ENCODE data around the gene PCDHA9. TPM values are rescaled to one million over a fixed set of nuclear protein-coding genes. Genes with fewer than 3 reads are reported as not detected.

PCDHA9 gene
- total and polyA plus RNA-seq, 10 of the 15 experiments (the other 5 are each of a cell fraction or from before 2014, with no cell fraction given), result 0.01 to 0.06 (median 0.03) TPM; not detected in 7

DNA sequence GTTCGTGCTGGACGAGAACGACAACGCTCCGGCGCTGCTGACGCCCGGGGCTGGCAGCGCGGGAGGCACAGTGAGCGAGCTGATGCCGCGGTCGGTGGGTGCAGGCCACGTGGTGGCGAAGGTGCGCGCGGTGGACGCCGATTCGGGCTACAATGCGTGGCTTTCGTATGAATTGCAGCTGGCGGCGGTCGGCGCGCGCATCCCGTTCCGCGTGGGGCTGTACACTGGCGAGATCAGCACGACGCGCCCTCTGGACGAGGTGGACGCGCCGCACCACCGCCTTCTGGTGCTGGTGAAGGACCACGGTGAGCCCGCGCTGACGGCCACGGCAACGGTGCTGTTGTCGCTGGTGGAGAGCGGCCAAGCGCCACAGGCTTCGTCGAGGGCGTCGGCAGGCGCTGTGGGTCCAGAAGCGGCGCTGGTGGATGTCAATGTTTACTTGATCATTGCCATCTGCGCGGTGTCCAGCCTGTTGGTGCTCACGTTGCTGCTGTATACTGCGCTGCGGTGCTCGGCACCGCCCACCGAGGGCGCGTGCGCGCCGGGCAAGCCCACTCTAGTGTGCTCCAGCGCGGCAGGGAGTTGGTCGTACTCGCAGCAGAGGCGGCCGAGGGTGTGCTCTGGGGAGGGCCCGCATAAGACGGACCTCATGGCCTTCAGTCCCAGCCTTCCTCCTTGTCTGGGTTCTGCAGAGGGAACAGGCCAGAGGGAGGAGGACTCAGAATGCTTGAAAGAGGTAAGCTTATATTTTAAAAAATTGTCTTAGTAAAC, 35.9 kb downstream of the PCDHA9 start:
- Histone ChIP-seq H3K4me1 (ENCODE audit: control insufficient read depth, insufficient read depth, low read length) (no peaks in the 10 kb centered on the region), H4K20me1 (ENCODE audit: control insufficient read depth, insufficient read depth) (no peaks in the 10 kb centered on the region), H3K79me2 (ENCODE audit: control insufficient read depth, insufficient read depth, low read length) (no peaks in the 10 kb centered on the region), H3K27me3 (replicated peaks in 1 of 2; ENCODE audit: control insufficient read depth in 2 of 2, insufficient read depth in 2 of 2, low read length in 1 of 2) (no peaks in the 10 kb centered on the region), H2AFZ (ENCODE audit: control insufficient read depth, low read depth, low read length) (no peak overlapping the region), H3K9ac (ENCODE audit: control insufficient read depth, insufficient read depth, low read length) (no peak overlapping the region), H3K4me2 (ENCODE audit: control insufficient read depth, insufficient read depth) (no peak overlapping the region), H3K4me3 (no peak overlapping the region), H3K27ac (ENCODE audit: control insufficient read depth, insufficient read depth) (no peak overlapping the region), H3K36me3 (ENCODE audit: control insufficient read depth in 2 of 2, insufficient read depth in 2 of 2, low read length in 1 of 2) (no peaks in the 10 kb centered on the region), H3K9me3 (replicated peaks; ENCODE audit: control insufficient read depth, insufficient read depth, low read length) (peaks cover 2% of the 10 kb centered on the region; the same call in 1 of the 3 replicates)
- DNase-seq (ENCODE audit: low read depth, low spot score), result no peak
- ATAC-seq, result no peak
- intact Hi-C loops (cut with micrococcal nuclease; ENCODE audit: unreplicated experiment) (no loop called here), in situ Hi-C loops (cut with MboI) (no loop called here)
- SMC1A ChIA-PET (ENCODE audit: uncharacterized antibody, unreplicated experiment), result no interaction called here
- RAD21 ChIA-PET (ENCODE audit: unreplicated experiment), result no interaction called here
- FAIRE-seq, result no peak
- BruUV-seq (replicated peaks), result no TSS peak
- POLR2A ChIA-PET, result no interaction called here
- TF ChIP-seq ASH2L (IDR thresholded peaks at IDR 0.05; ENCODE audit: borderline replicate concordance, low read depth) (no peak), NBN (IDR thresholded peaks at IDR 0.05) (no peak), ESRRA (IDR thresholded peaks at IDR 0.05; ENCODE audit: low read length) (no peak), FOS (IDR thresholded peaks at IDR 0.05; ENCODE audit: borderline replicate concordance, extremely low read depth, insufficient read length) (no peak), ZZZ3 (IDR thresholded peaks at IDR 0.05; ENCODE audit: control insufficient read depth, insufficient read length, low read depth) (no peak), SMAD5 (IDR thresholded peaks at IDR 0.05; ENCODE audit: low read depth) (no peak), SREBF2 (IDR thresholded peaks at IDR 0.05; ENCODE audit: low read length) (no peak)
- TF ChIP-seq, protein P1, sequence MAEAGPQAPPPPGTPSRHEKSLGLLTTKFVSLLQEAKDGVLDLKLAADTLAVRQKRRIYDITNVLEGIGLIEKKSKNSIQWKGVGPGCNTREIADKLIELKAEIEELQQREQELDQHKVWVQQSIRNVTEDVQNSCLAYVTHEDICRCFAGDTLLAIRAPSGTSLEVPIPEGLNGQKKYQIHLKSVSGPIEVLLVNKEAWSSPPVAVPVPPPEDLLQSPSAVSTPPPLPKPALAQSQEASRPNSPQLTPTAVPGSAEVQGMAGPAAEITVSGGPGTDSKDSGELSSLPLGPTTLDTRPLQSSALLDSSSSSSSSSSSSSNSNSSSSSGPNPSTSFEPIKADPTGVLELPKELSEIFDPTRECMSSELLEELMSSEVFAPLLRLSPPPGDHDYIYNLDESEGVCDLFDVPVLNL (IDR thresholded peaks at IDR 0.05; ENCODE audit: low read depth, low read length), result no peak
- CTCF ChIA-PET, result no interaction called here
- WGBS (ENCODE audit: insufficient coverage, insufficient replicate concordance, low lambda C conversion rate, missing lambda C conversion rate), result 86% methylated on average over 57 of the region's 79 CpGs

Other genes with a start within 250 kb of the PCDHA9 start
Only the 7 nearest of the 25 such genes appear.
- gene PCDHA5, start 26.8 kb upstream of the PCDHA9 start, total RNA-seq (2014; rRNA removed), result under 0.01 TPM in 1 of 2 replicates, not detected in the other
- gene PCDHA5, start 26.8 kb upstream of the PCDHA9 start, total RNA-seq (2014; rRNA removed; fragmentation: Illumina TruSeq; extraction: Trizol), result not detected in 2 replicates
- not detected in 2 replicates for gene PCDHA5, start 26.8 kb upstream of the PCDHA9 start, total RNA-seq (2021)
- gene PCDHA5, start 26.8 kb upstream of the PCDHA9 start, polyA plus RNA-seq (2011; rRNA removed), result not detected in 2 replicates
- not detected in 2 replicates for gene PCDHA5, start 26.8 kb upstream of the PCDHA9 start, polyA plus RNA-seq (2014; fragmentation: Illumina TruSeq; extraction: Trizol)
- gene PCDHA5, start 26.8 kb upstream of the PCDHA9 start, polyA plus RNA-seq (2014; fragmentation: Nextera tagmentation; extraction: Ambion mirVana), result not detected
- 0.03 TPM in 1 of 2 replicates, not detected in the other for gene PCDHA5, start 26.8 kb upstream of the PCDHA9 start, polyA plus RNA-seq (2014; rRNA removed)
- not detected for gene PCDHA5, start 26.8 kb upstream of the PCDHA9 start, polyA plus RNA-seq (2016; fragmentation: Nextera tagmentation; extraction: Ambion mirVana)
- not detected in 2 replicates for gene PCDHA6, start 20.4 kb upstream of the PCDHA9 start, total RNA-seq (2014; rRNA removed)
- gene PCDHA6, start 20.4 kb upstream of the PCDHA9 start, total RNA-seq (2014; rRNA removed; fragmentation: Illumina TruSeq; extraction: Trizol), result not detected in 2 replicates
- not detected in 2 replicates for gene PCDHA6, start 20.4 kb upstream of the PCDHA9 start, total RNA-seq (2021)
- not detected in 2 replicates for gene PCDHA6, start 20.4 kb upstream of the PCDHA9 start, polyA plus RNA-seq (2011; rRNA removed)
- not detected in 2 replicates for gene PCDHA6, start 20.4 kb upstream of the PCDHA9 start, polyA plus RNA-seq (2014; fragmentation: Illumina TruSeq; extraction: Trizol)
- gene PCDHA6, start 20.4 kb upstream of the PCDHA9 start, polyA plus RNA-seq (2014; fragmentation: Nextera tagmentation; extraction: Ambion mirVana), result not detected
- gene PCDHA6, start 20.4 kb upstream of the PCDHA9 start, polyA plus RNA-seq (2014; rRNA removed), result not detected in 2 replicates
- gene PCDHA6, start 20.4 kb upstream of the PCDHA9 start, polyA plus RNA-seq (2016; fragmentation: Nextera tagmentation; extraction: Ambion mirVana), result under 1 TPM in 1 of 2 experiments, not detected in 1; 0.09 TPM
- gene PCDHA7, start 14.1 kb upstream of the PCDHA9 start, total RNA-seq (2014; rRNA removed), result 0.06 TPM in 1 of 2 replicates, not detected in the other
- not detected in 2 replicates for gene PCDHA7, start 14.1 kb upstream of the PCDHA9 start, total RNA-seq (2014; rRNA removed; fragmentation: Illumina TruSeq; extraction: Trizol)
- 0.08 TPM in 1 of 2 replicates, not detected in the other for gene PCDHA7, start 14.1 kb upstream of the PCDHA9 start, total RNA-seq (2021)
- not detected in 2 replicates for gene PCDHA7, start 14.1 kb upstream of the PCDHA9 start, polyA plus RNA-seq (2011; rRNA removed)
- not detected in 2 replicates for gene PCDHA7, start 14.1 kb upstream of the PCDHA9 start, polyA plus RNA-seq (2014; fragmentation: Illumina TruSeq; extraction: Trizol)
- gene PCDHA7, start 14.1 kb upstream of the PCDHA9 start, polyA plus RNA-seq (2014; fragmentation: Nextera tagmentation; extraction: Ambion mirVana), result not detected
- gene PCDHA7, start 14.1 kb upstream of the PCDHA9 start, polyA plus RNA-seq (2014; rRNA removed), result 0.06 TPM in 1 of 2 replicates, not detected in the other
- gene PCDHA7, start 14.1 kb upstream of the PCDHA9 start, polyA plus RNA-seq (2016; fragmentation: Nextera tagmentation; extraction: Ambion mirVana), result under 1 TPM in 1 of 2 experiments, not detected in 1; 0.05 TPM
- gene PCDHA8, start 7.2 kb upstream of the PCDHA9 start, total RNA-seq (2014; rRNA removed), result not detected in 2 replicates
- not detected in 2 replicates for gene PCDHA8, start 7.2 kb upstream of the PCDHA9 start, total RNA-seq (2014; rRNA removed; fragmentation: Illumina TruSeq; extraction: Trizol)
- gene PCDHA8, start 7.2 kb upstream of the PCDHA9 start, total RNA-seq (2021), result not detected in 2 replicates
- gene PCDHA8, start 7.2 kb upstream of the PCDHA9 start, polyA plus RNA-seq (2011; rRNA removed), result not detected in 2 replicates
- gene PCDHA8, start 7.2 kb upstream of the PCDHA9 start, polyA plus RNA-seq (2014; fragmentation: Illumina TruSeq; extraction: Trizol), result not detected in 2 replicates
- gene PCDHA8, start 7.2 kb upstream of the PCDHA9 start, polyA plus RNA-seq (2014; fragmentation: Nextera tagmentation; extraction: Ambion mirVana), result not detected
- gene PCDHA8, start 7.2 kb upstream of the PCDHA9 start, polyA plus RNA-seq (2014; rRNA removed), result not detected in 2 replicates
- gene PCDHA8, start 7.2 kb upstream of the PCDHA9 start, polyA plus RNA-seq (2016; fragmentation: Nextera tagmentation; extraction: Ambion mirVana), result not detected
- gene PCDHA10, start 7.5 kb downstream of the PCDHA9 start, total RNA-seq (2014; rRNA removed), result 0.05 and 0.06 TPM in 2 replicates
- gene PCDHA10, start 7.5 kb downstream of the PCDHA9 start, total RNA-seq (2014; rRNA removed; fragmentation: Illumina TruSeq; extraction: Trizol), result under 0.01 TPM in 1 of 2 replicates, not detected in the other
- 0.03 TPM in 1 of 2 replicates, not detected in the other for gene PCDHA10, start 7.5 kb downstream of the PCDHA9 start, total RNA-seq (2021)
- not detected in 2 replicates for gene PCDHA10, start 7.5 kb downstream of the PCDHA9 start, polyA plus RNA-seq (2011; rRNA removed)
- gene PCDHA10, start 7.5 kb downstream of the PCDHA9 start, polyA plus RNA-seq (2014; fragmentation: Illumina TruSeq; extraction: Trizol), result 0.01 and 0.03 TPM in 2 replicates
- gene PCDHA10, start 7.5 kb downstream of the PCDHA9 start, polyA plus RNA-seq (2014; fragmentation: Nextera tagmentation; extraction: Ambion mirVana), result not detected
- 0.01 and 0.03 TPM in 2 replicates for gene PCDHA10, start 7.5 kb downstream of the PCDHA9 start, polyA plus RNA-seq (2014; rRNA removed)
- under 1 TPM in 1 of 2 experiments, not detected in 1; 0.04 TPM for gene PCDHA10, start 7.5 kb downstream of the PCDHA9 start, polyA plus RNA-seq (2016; fragmentation: Nextera tagmentation; extraction: Ambion mirVana)
- gene PCDHA11, start 20.6 kb downstream of the PCDHA9 start, total RNA-seq (2014; rRNA removed), result 0.05 and 0.06 TPM in 2 replicates
- not detected in 2 replicates for gene PCDHA11, start 20.6 kb downstream of the PCDHA9 start, total RNA-seq (2014; rRNA removed; fragmentation: Illumina TruSeq; extraction: Trizol)
- gene PCDHA11, start 20.6 kb downstream of the PCDHA9 start, total RNA-seq (2021), result 0.05 TPM in 1 of 2 replicates, not detected in the other
- gene PCDHA11, start 20.6 kb downstream of the PCDHA9 start, polyA plus RNA-seq (2011; rRNA removed), result not detected in 2 replicates
- gene PCDHA11, start 20.6 kb downstream of the PCDHA9 start, polyA plus RNA-seq (2014; fragmentation: Illumina TruSeq; extraction: Trizol), result not detected in 2 replicates
- gene PCDHA11, start 20.6 kb downstream of the PCDHA9 start, polyA plus RNA-seq (2014; fragmentation: Nextera tagmentation; extraction: Ambion mirVana), result not detected
- 0.05 TPM in 1 of 2 replicates, not detected in the other for gene PCDHA11, start 20.6 kb downstream of the PCDHA9 start, polyA plus RNA-seq (2014; rRNA removed)
- gene PCDHA11, start 20.6 kb downstream of the PCDHA9 start, polyA plus RNA-seq (2016; fragmentation: Nextera tagmentation; extraction: Ambion mirVana), result not detected
- gene PCDHA12, start 26.9 kb downstream of the PCDHA9 start, total RNA-seq (2014; rRNA removed), result not detected in 2 replicates
- gene PCDHA12, start 26.9 kb downstream of the PCDHA9 start, total RNA-seq (2014; rRNA removed; fragmentation: Illumina TruSeq; extraction: Trizol), result not detected in 2 replicates
- not detected in 2 replicates for gene PCDHA12, start 26.9 kb downstream of the PCDHA9 start, total RNA-seq (2021)
- gene PCDHA12, start 26.9 kb downstream of the PCDHA9 start, polyA plus RNA-seq (2011; rRNA removed), result not detected in 2 replicates
- not detected in 2 replicates for gene PCDHA12, start 26.9 kb downstream of the PCDHA9 start, polyA plus RNA-seq (2014; fragmentation: Illumina TruSeq; extraction: Trizol)
- gene PCDHA12, start 26.9 kb downstream of the PCDHA9 start, polyA plus RNA-seq (2014; fragmentation: Nextera tagmentation; extraction: Ambion mirVana), result not detected
- 0.03 TPM in 1 of 2 replicates, not detected in the other for gene PCDHA12, start 26.9 kb downstream of the PCDHA9 start, polyA plus RNA-seq (2014; rRNA removed)
- not detected for gene PCDHA12, start 26.9 kb downstream of the PCDHA9 start, polyA plus RNA-seq (2016; fragmentation: Nextera tagmentation; extraction: Ambion mirVana)

All from GM12878 (cell line).